Activated T-cell treated with anti-CD3 and anti-CD28 coated beads, Interleukin-2, amount 50 U/mL, for 72 hours (primary cell): ENCODE results near the gene ITPKC. TPM values are rescaled to one million over a fixed set of nuclear protein-coding genes. Genes with fewer than 3 reads are reported as not detected.
"Not testable (repeated sequence)": the region's sequence is repeated elsewhere in the genome, so short reads cannot be mapped to it uniquely, and the experiment has no call there.

ENCODE experiments used
- ATAC-seq, 2 donors: fragments of 150-1000 bp; cut with Tn5 transposase; replicated peaks in 1 of 2; 2 replicates each; pipeline ENCODE4 v1.10.0; 2021; ENCODE audit warnings: moderate library complexity in 2 of 2, mild to moderate bottlenecking in 1 of 2
- DNase-seq, 2 donors: peaks; one replicate each; pipeline ENCODE4 v3.0.0; 2021 to 2022; ENCODE audit warnings: mixed read lengths in 1 of 2
- H3K27ac Mint-ChIP-seq: one replicate; pipeline ENCODE4 v1.8.0; 2022; ENCODE audit warnings: mild to moderate bottlenecking, moderate library complexity, mixed read lengths
- H3K27me3 Mint-ChIP-seq: one replicate; pipeline ENCODE4 v1.8.0; 2022; ENCODE audit warnings: low read depth, mixed read lengths
- H3K36me3 Mint-ChIP-seq, 2 donors: one replicate each; pipeline ENCODE4 v1.8.0; 2022; ENCODE audit warnings: mixed read lengths in 2 of 2, mild to moderate bottlenecking in 1 of 2; ENCODE audit not compliant: insufficient read depth in 2 of 2
- H3K4me1 Mint-ChIP-seq: one replicate; pipeline ENCODE4 v1.8.0; 2022; ENCODE audit warnings: low read depth, mixed read lengths
- H3K4me3 Mint-ChIP-seq, 2 donors: one replicate each; pipeline ENCODE4 v1.8.0; 2022; ENCODE audit warnings: mild to moderate bottlenecking in 2 of 2, mixed read lengths in 2 of 2, moderate library complexity in 2 of 2
- H3K9me3 Mint-ChIP-seq, 2 donors: one replicate each; pipeline ENCODE4 v1.8.0; 2022; ENCODE audit warnings: mixed read lengths in 2 of 2
- total RNA-seq, 2 donors: library from RNA; stranded (reverse); gene quantifications; one replicate each; pipeline ENCODE4 v1.2.3, GENCODE V29; 2022

The ITPKC gene
- total RNA-seq, 2 donors from 2014 or later, result 14.4 to 15.1 TPM

GRCh38 chr19:40758491-40758890 is 41.6 kb downstream of the ITPKC start:
- no peak for ATAC-seq
- no peaks in the 10 kb centered on the region for H3K27me3 Mint-ChIP-seq
- no peak overlapping the region for H3K27ac Mint-ChIP-seq
- peaks cover 80% of the 10 kb centered on the region for H3K4me1 Mint-ChIP-seq
- DNase-seq, result no peak
- peaks cover 35 to 52% of the 10 kb centered on the region in 2 donors for H3K36me3 Mint-ChIP-seq
- H3K9me3 Mint-ChIP-seq, result no peaks in the 10 kb centered on the region
- no peak overlapping the region for H3K4me3 Mint-ChIP-seq

GRCh38 chr19:40759352-40759751 is 42.4 kb downstream of the ITPKC start:
- Mint-ChIP-seq H3K9me3 (no peaks in the 10 kb centered on the region), H3K4me3 (no peak overlapping the region), H3K27ac (no peak overlapping the region), H3K4me1 (peaks cover 82% of the 10 kb centered on the region), H3K36me3 (peaks cover 39 to 59% of the 10 kb centered on the region in 2 donors), H3K27me3 (no peaks in the 10 kb centered on the region)
- DNase-seq (no peak), ATAC-seq (no peak)

- DNase-seq (no peak), ATAC-seq (peak; percentile 50 to 58)
- Mint-ChIP-seq H3K27me3 (no peaks in the 10 kb centered on the region), H3K9me3 (no peaks in the 10 kb centered on the region), H3K36me3 (peaks cover 29 to 57% of the 10 kb centered on the region in 2 donors), H3K27ac (peak overlapping the region; percentile 38), H3K4me3 (peak overlapping the region; percentile 5 to 53), H3K4me1 (peaks cover 62% of the 10 kb centered on the region)
Measured at GRCh38 chr19:40762754-40763470, 46.0 kb downstream of the ITPKC start.

GRCh38 chr19:40763526-40763925 is 46.6 kb downstream of the ITPKC start:
- Mint-ChIP-seq H3K4me3 (peak overlapping the region in 1 of 2 donors; percentile 16), H3K4me1 (peaks cover 62% of the 10 kb centered on the region), H3K36me3 (peaks cover 25 to 53% of the 10 kb centered on the region in 2 donors), H3K9me3 (no peaks in the 10 kb centered on the region), H3K27me3 (no peaks in the 10 kb centered on the region), H3K27ac (peak overlapping the region; percentile 11)
- no peak for ATAC-seq
- DNase-seq, result no peak

- Mint-ChIP-seq H3K4me1 (peaks cover 66% of the 10 kb centered on the region), H3K9me3 (no peaks in the 10 kb centered on the region), H3K4me3 (peak overlapping the region; percentile 16 to 28), H3K27me3 (no peaks in the 10 kb centered on the region), H3K36me3 (peaks cover 25 to 51% of the 10 kb centered on the region in 2 donors), H3K27ac (peak overlapping the region; percentile 15)
- ATAC-seq (peak; percentile 55 to 68), DNase-seq (peak in 1 of 2 donors; percentile 36)
Measured at GRCh38 chr19:40763963-40764362, 47.1 kb downstream of the ITPKC start.

GRCh38 chr19:40766385-40766784 is 49.5 kb downstream of the ITPKC start:
- Mint-ChIP-seq H3K4me1 (peaks cover 45% of the 10 kb centered on the region), H3K36me3 (peaks cover 22 to 41% of the 10 kb centered on the region in 2 donors)
- not testable (repeated sequence) for H3K9me3 Mint-ChIP-seq, H3K4me3 Mint-ChIP-seq, H3K27ac Mint-ChIP-seq, DNase-seq, H3K27me3 Mint-ChIP-seq, ATAC-seq

- DNase-seq, result no peak
- Mint-ChIP-seq H3K27ac (no peak overlapping the region), H3K9me3 (peaks cover 1 to 3% of the 10 kb centered on the region in 2 donors), H3K27me3 (no peaks in the 10 kb centered on the region), H3K4me3 (no peak overlapping the region), H3K36me3 (peaks cover 15 to 21% of the 10 kb centered on the region in 2 donors), H3K4me1 (peaks cover 21% of the 10 kb centered on the region)
- no peak for ATAC-seq
Measured at GRCh38 chr19:40768869-40769268, 52.0 kb downstream of the ITPKC start.

GRCh38 chr19:40771101-40771862 is 54.4 kb downstream of the ITPKC start:
- DNase-seq, H3K27ac Mint-ChIP-seq, H3K4me3 Mint-ChIP-seq, H3K36me3 Mint-ChIP-seq, H3K9me3 Mint-ChIP-seq, H3K4me1 Mint-ChIP-seq, H3K27me3 Mint-ChIP-seq: not testable (repeated sequence)
- peak in 1 of 2 donors; percentile 13 for ATAC-seq

- peaks cover 32% of the 10 kb centered on the region for H3K4me1 Mint-ChIP-seq
- peaks cover 5 to 6% of the 10 kb centered on the region in 2 donors for H3K36me3 Mint-ChIP-seq
- ATAC-seq, result no peak
- no peak within 1 kb of the TSS for H3K4me3 Mint-ChIP-seq
- no peak for DNase-seq
- no peaks in the 10 kb centered on the region for H3K27me3 Mint-ChIP-seq
- H3K9me3 Mint-ChIP-seq, result peaks cover 1 to 3% of the 10 kb centered on the region in 2 donors
- H3K27ac Mint-ChIP-seq, result no peak within 1 kb of the TSS
Measured at GRCh38 chr19:40774916-40775631, 58.2 kb downstream of the ITPKC start, which contains the start of gene MIA. Gene MIA (plus strand): TSS chr19:40775521. CDS start chr19:40775543, 22 bp downstream.

GRCh38 chr19:40775632-40776022 is 58.7 kb downstream of the ITPKC start:
- Mint-ChIP-seq H3K36me3 (peaks cover 2 to 3% of the 10 kb centered on the region in 2 donors), H3K27me3 (no peaks in the 10 kb centered on the region), H3K4me3 (no peak overlapping the region), H3K27ac (no peak overlapping the region), H3K4me1 (peaks cover 37% of the 10 kb centered on the region), H3K9me3 (peaks cover 1 to 3% of the 10 kb centered on the region in 2 donors)
- no peak for ATAC-seq
- no peak for DNase-seq

GRCh38 chr19:40776364-40776763 is 59.5 kb downstream of the ITPKC start:
- Mint-ChIP-seq H3K9me3 (no peaks in the 10 kb centered on the region), H3K27me3 (no peaks in the 10 kb centered on the region), H3K4me1 (peaks cover 44% of the 10 kb centered on the region), H3K36me3 (no peaks in the 10 kb centered on the region), H3K27ac (no peak overlapping the region), H3K4me3 (no peak overlapping the region)
- ATAC-seq, result no peak
- DNase-seq, result no peak

- ATAC-seq (peak; percentile 66 to 72), DNase-seq (peak; percentile 86 to 89)
- peak overlapping the region; percentile 86 to 97 for H3K4me3 Mint-ChIP-seq
- H3K4me1 Mint-ChIP-seq, result peaks cover 45% of the 10 kb centered on the region
- H3K36me3 Mint-ChIP-seq, result peaks cover 0 to 1% of the 10 kb centered on the region in 2 donors
- peak overlapping the region; percentile 70 for H3K27ac Mint-ChIP-seq
- H3K27me3 Mint-ChIP-seq, result no peaks in the 10 kb centered on the region
- no peaks in the 10 kb centered on the region for H3K9me3 Mint-ChIP-seq
Measured at GRCh38 chr19:40776932-40777644, 60.2 kb downstream of the ITPKC start.
